Liver (tissue), 5 donors: ENCODE results near the gene NPIPA8. TPM values are rescaled to one million over a fixed set of nuclear protein-coding genes. Genes with fewer than 3 reads are reported as not detected.

Experiments
- polyA plus RNA-seq, 2 donors: library from polyadenylated mRNA; stranded (reverse) in 1 of 2; unstranded in 1 of 2; fragments of 200-250 nt in 1 of 2; fragments of >200 nt in 1 of 2; fragmentation: Nextera tagmentation in 1 of 2; extraction: Ambion mirVana in 1 of 2; gene quantifications; one replicate each; pipeline versions ENCODE4 v1.2.1 to v1.2.3, GENCODE V29; 2013 to 2015
- small RNA-seq: library from RNA; depleted of rRNA; stranded (forward); fragments of <200 nt; gene quantifications from one replicate; pipeline ENCODE3, GENCODE V24; 2014
- total RNA-seq, 2 donors: library from RNA; depleted of rRNA; stranded (reverse); fragments of >200 nt; gene quantifications; one replicate each; pipeline ENCODE4 v1.2.3, GENCODE V29; 2014
- donor health status: healthy.
- donor health status: healthy.
- donor health status: healthy.

The NPIPA8 gene
- total and polyA plus RNA-seq, 4 donors: 3.3 to 5.9 (median 4.4) TPM

Small RNA genes lying within 50 kb of the gene (small RNA-seq; reads per million reads assigned to genes)
- gene AC126755.6 (not detected), gene MIR6511A4 (not detected), gene MIR6770-3 (not detected)

Other genes starting within 250 kb of the NPIPA8 start
- 10 to 100 TPM; 51.1 to 65.0 TPM for gene NOMO2, start 225.4 kb upstream of the NPIPA8 start, total RNA-seq
- gene NOMO2, start 225.4 kb upstream of the NPIPA8 start, polyA plus RNA-seq: 10 to 100 TPM; 40.7 to 75.1 TPM